ENCODE results near the gene E2F6. TPM values are rescaled to one million over a fixed set of nuclear protein-coding genes. Genes with fewer than 3 reads are reported as not detected.

The E2F6 gene
- total RNA-seq, 4 donors from 2014 or later = 3.6 to 14.5 (median 9.9) TPM

DNA sequence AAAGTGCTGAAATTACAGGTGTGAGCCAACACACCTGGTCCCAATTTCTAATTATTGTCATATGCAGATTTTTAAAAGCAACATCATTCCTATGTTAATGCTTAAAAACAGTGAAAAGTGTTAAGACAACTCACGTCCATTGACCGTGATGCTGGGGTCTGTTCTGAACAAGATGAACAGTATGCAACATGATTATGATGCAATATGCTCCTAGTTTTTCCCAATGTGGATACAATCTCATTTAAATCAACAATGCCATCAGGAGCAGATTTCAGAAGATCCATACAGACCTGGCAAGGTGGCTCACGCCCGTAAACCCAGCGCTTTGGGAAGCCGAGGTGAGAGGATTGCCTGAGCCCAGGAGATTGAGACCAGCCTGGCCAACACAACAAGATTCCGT lies 31.5 kb downstream of the E2F6 start:
- DNase-seq = no peak
- Histone ChIP-seq H3K4me1 (peaks cover 0 to 6% (median 0%) of the 10 kb centered on the region in 3 donors), H3K36me3 (peaks cover 0 to 4% (median 0%) of the 10 kb centered on the region in 3 donors), H3K9me3 (no peaks in the 10 kb centered on the region), H3K27ac (no peak overlapping the region), H3K27me3 (no peaks in the 10 kb centered on the region), H3K4me3 (no peak overlapping the region)
- TF ChIP-seq CTCF (IDR thresholded peaks at IDR 0.05) (no peak), POLR2A (IDR thresholded peaks at IDR 0.05) (no peak)
- WGBS, 2 donors = 92 to 93% methylated on average over 6 to 7 of the region's 7 CpGs
- intact Hi-C loops (cut with DNase I) = no loop called here

DNA sequence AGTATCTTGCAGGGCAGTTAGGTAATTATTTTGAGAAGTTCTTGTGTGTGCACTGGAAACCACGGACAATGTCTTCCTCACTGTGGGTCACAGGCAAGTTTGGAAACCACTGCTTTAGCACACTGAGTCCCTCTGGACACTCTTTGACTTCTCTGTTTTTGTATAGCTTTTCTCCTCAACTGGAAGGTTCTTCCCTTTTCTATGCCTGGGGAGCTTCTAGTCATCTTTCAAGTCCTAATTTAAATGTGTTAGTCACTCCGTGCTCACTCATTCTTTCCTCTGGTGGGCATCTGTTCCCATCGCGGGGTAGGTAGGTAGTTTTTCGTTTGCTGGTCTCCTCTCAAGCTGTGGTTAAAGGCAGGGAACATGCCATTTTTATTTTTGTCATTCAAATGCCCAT lies 32.1 kb downstream of the E2F6 start:
- H3K4me1 ChIP-seq = peaks cover 0 to 6% (median 0%) of the 10 kb centered on the region in 3 donors
- no peaks in the 10 kb centered on the region for H3K27me3 ChIP-seq
- no peak for DNase-seq
- TF ChIP-seq CTCF (IDR thresholded peaks at IDR 0.05) (no peak), POLR2A (IDR thresholded peaks at IDR 0.05) (no peak)
- H3K4me3 ChIP-seq = no peak overlapping the region
- intact Hi-C loops (cut with DNase I) = no loop called here
- 72 to 90% methylated on average over 5 of the region's 5 CpGs for WGBS, 2 donors
- no peaks in the 10 kb centered on the region for H3K9me3 ChIP-seq
- peaks cover 0 to 4% (median 0%) of the 10 kb centered on the region in 3 donors for H3K36me3 ChIP-seq
- no peak overlapping the region for H3K27ac ChIP-seq

GRCh38 chr2:11430729-11431128 lies 35.2 kb downstream of the E2F6 start:
- Histone ChIP-seq H3K4me3 (no peak overlapping the region), H3K4me1 (peaks cover 0 to 6% (median 0%) of the 10 kb centered on the region in 3 donors), H3K36me3 (no peaks in the 10 kb centered on the region), H3K9me3 (no peaks in the 10 kb centered on the region), H3K27me3 (no peaks in the 10 kb centered on the region), H3K27ac (no peak overlapping the region)
- no peak for DNase-seq
- intact Hi-C loops (cut with DNase I) = no loop called here
- TF ChIP-seq CTCF (IDR thresholded peaks at IDR 0.05) = no peak
- TF ChIP-seq POLR2A (IDR thresholded peaks at IDR 0.05) = no peak
- WGBS, 2 donors = 33 to 60% methylated on average over 2 to 5 of the region's 5 CpGs

GRCh38 chr2:11427224-11427623 lies 38.7 kb downstream of the E2F6 start:
- TF ChIP-seq CTCF (IDR thresholded peaks at IDR 0.05) (no peak), POLR2A (IDR thresholded peaks at IDR 0.05) (no peak)
- H3K36me3 ChIP-seq = no peaks in the 10 kb centered on the region
- no peaks in the 10 kb centered on the region for H3K9me3 ChIP-seq
- peaks cover 0 to 6% (median 0%) of the 10 kb centered on the region in 3 donors for H3K4me1 ChIP-seq
- no peaks in the 10 kb centered on the region for H3K27me3 ChIP-seq
- DNase-seq = no peak
- no peak overlapping the region for H3K27ac ChIP-seq
- intact Hi-C loops (cut with DNase I) = no loop called here
- H3K4me3 ChIP-seq = no peak overlapping the region

DNA sequence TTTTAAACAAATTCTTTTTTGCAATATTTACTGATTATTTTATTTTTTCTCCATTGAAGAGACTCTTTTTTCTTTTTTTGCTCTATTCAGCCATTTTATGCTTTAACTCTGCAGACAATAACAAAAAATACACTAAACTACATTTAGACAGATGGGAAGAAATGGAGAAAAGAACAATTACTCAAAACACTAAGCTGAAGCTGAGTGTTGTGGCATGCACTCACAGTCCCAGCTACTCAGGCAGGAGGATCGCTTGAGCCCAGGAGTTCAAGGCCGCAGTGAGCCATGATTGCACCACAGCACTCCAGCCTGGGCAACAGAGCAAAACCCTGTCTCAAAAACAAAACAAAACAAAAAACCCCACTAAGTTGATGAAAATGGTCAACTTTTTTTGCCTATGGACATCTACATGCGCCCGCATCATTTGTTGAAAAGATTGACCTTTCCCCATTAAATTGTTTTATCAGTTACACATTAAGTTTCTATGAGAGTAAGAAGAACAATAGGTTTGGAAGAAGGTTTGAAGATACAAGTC lies 43.0 kb downstream of the E2F6 start:
- peaks cover 0 to 6% (median 1%) of the 10 kb centered on the region in 3 donors for H3K9me3 ChIP-seq
- intact Hi-C loops (cut with DNase I) = no loop called here
- H3K4me1 ChIP-seq = no peaks in the 10 kb centered on the region
- H3K36me3 ChIP-seq = no peaks in the 10 kb centered on the region
- 94 to 95% methylated on average over 4 of the region's 4 CpGs for WGBS, 2 donors
- TF ChIP-seq POLR2A (IDR thresholded peaks at IDR 0.05) (no peak), CTCF (IDR thresholded peaks at IDR 0.05) (no peak)
- no peak overlapping the region for H3K4me3 ChIP-seq
- H3K27me3 ChIP-seq = no peaks in the 10 kb centered on the region
- no peak overlapping the region for H3K27ac ChIP-seq
- DNase-seq = no peak
